GM08714 (cell line): ENCODE results near the gene ANKRD29.
"Not testable (repeated sequence)": the region's sequence is repeated elsewhere in the genome, so short reads cannot be mapped to it uniquely, and the experiment has no call there.

Experiments
- H3K4me3 ChIP-seq: fragments of 200-500 bp; sonication (Bioruptor generic); 2 replicates; pipeline ENCODE4 v1.5.1; 2014; ENCODE audit warnings: mild to moderate bottlenecking, low read length, inconsistent platforms
- ZNF274 ChIP-seq: IDR thresholded peaks from 2 replicates; pipeline ENCODE4 v1.6.1; 2012; ENCODE audit warnings: mild to moderate bottlenecking, low read depth, low read length

The ANKRD29 gene

DNA sequence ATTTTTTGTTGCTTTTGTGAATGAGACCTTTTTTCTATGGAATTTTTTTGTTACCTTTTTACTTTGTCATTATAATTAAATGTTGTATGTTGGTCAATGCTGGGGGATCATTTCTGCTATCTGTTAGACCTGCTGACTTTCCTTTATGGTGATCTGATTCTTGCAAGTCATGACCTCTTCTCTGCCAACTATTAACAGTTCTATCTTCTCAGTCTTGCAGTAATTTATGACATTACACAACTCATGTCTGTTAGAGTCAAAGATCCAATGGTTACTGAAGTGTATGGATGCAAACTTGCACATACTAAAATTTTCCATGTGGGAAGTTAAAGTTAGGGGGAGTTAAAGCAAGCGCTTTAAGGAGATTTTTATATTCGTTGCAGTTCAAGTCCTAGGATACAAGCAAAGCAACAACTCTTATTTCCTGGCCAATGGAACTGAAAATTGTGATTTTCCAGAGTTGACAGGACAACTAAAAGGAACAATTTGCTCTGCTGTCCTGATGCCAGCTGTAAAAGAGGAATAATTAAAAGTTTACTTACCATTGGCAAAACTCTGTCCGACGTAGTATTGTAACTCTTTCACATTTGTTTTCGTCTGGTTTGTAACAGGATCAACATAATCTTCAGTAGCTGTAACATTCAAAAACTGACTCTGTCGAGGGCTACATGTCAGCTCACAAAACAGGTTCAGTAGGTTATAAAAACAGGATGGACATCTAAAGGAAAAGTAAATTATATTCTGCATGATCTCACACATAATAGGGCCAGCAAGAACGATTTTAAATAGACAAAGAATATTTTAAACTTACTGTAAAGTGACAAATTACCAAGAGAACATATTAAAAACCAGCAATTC is 94.2 kb downstream of the ANKRD29 start:
- no peak overlapping the region for H3K4me3 ChIP-seq
- no peak for TF ChIP-seq ZNF274

DNA sequence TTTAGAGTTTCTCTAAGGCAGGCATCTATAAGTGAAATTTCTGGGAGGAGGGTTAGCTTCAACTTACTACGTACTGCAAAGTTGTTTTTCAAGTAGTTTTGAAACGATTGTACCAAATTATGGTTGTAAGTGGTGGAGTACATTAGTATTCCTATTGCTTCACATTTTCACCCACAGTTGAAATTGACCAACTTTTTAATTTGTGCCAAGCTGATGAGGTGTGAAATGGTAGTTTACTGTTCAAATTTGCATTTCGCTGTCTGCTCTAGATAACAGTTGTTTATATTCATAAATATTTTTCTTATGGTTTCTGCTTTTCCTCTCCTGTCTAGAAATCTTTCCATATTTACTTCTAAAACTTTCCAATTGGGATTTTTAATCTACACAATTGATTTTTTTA is 95.0 kb downstream of the ANKRD29 start:
- no peak overlapping the region for H3K4me3 ChIP-seq

DNA sequence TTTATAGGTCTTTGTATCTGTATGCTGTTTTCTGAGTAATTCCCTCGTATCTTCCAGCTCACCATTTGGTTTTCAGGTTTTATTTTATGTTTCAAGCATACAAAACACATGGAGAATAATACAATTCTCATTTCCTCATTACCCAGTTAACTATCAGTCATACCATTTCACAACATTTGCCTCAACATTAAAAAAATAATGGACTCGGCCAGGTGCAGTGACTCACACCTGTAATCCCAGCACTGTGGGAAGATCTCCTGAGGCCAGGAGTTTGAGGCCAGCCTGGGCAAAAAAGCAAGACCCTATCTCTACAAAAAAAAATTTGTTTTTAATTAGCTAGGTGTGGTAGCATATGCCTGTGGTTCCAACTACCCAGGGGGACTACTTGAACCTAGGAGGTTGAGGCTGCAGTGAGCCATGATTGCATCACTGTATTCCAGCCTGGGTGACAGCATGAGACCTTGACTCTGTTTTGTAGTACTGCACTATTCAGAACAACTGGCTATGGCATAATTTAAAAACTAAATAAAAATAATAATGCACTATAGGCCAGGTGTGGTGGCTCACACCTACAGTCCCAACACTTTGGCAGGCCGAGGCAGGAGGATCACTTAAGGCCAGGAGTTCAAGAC is 96.7 kb downstream of the ANKRD29 start:
- TF ChIP-seq ZNF274 = no peak
- no peak overlapping the region for H3K4me3 ChIP-seq

More for the DNA sequence above, 95.0 kb downstream of the ANKRD29 start:
- TF ChIP-seq ZNF274 = no peak

DNA sequence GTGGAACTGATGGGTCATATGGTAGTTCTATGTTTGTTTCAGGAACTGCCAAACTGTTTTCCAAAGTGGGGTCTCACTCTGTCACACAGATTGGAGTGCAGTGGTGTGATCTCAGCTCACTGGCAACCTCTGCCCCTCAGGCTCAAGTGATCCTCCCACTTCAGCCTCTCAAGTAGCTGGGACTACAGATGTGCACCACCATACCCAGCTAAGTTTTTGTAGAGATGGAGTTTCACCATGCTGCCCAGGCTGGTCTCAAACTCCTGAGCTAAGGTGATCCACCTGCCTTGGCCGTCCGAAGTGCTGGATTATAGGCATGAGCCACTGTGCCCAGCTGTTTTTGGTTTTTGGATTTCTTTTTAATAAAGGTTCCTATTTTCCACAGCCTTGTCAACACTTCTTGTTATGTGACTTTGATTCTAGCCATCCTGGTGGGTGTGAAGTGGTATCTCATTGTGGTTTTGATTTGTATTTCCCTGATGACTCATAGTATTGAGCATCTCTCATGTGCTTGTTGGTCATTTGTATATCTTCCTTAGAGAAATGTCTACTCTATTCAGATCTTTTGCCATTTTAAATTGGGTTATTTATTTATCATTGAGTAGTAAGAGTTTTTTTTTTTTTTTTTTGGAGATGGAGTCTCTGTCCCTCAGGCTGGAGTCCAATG is 99.2 kb downstream of the ANKRD29 start:
- no peak for TF ChIP-seq ZNF274

DNA sequence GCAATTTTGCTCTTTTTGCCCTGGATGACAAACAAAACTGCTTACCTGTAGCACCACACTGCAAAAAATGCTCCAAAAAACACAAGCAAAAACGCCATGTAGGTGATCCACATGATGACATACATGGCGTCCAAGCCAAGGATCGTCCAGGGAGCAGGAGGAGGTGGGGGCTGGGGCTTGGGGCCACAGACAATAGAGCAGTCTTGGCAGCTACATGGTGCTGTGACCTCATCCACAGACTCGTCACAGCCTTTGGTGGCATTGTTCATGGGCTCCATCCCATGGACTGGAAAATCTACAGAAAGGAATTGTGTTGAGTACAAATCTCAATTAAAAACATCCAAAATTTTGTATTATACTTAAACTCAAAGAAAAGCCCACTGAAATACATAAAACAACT is 102.5 kb downstream of the ANKRD29 start:
- no peak overlapping the region for H3K4me3 ChIP-seq
- no peak for TF ChIP-seq ZNF274

More for the DNA sequence above, 99.2 kb downstream of the ANKRD29 start:
- no peak overlapping the region for H3K4me3 ChIP-seq

DNA sequence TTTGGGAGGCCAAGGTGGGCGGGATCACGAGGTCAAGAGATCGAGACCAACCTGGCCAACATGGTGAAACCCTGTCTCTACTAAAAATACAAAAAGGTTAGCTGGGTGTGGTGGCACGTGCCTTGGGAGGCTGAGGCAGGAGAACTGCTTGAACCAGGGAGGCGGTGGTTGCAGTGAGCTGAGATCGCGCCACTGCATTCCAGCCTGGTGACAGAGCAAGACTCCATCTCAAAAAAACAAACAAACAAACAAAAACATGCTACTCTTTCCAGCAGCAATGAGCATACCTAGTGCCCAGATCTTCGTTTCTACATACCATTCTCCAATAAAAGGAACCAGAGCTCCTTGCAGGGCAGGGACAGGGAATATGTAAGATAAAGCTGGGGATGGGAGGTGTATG is 105.2 kb downstream of the ANKRD29 start:
- not testable (repeated sequence) for H3K4me3 ChIP-seq

DNA sequence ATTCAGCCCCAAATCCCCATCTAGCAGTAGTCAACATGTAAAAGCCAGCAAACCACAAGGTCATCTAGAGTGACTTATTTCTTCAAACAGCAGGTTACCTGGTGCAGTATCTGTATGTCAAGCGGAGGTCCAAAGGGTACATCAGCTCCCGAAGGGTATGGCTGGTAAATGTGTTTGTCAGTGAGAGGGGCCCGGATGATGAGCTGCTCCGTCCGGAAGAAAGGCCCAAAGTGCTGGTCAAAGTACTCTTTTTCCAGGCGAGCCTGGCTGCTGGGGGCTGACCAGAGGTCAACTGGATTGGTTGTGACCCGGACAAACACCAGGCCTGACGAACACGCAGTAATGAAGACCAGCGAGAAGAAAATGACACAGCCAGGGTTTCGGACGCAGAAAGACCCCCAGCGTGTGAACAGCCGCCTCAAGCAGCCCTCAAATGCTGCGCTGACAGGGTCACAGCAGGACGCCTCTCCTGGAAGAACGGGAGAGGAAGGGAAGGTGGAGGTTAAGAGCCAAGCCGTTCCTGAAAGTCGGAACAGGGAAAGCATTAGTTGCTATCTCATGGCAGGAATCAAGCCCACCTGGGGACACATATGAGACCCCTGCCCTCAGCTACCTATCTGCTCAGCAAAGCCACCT is 106.4 kb downstream of the ANKRD29 start:
- no peak for TF ChIP-seq ZNF274
- no peak overlapping the region for H3K4me3 ChIP-seq

DNA sequence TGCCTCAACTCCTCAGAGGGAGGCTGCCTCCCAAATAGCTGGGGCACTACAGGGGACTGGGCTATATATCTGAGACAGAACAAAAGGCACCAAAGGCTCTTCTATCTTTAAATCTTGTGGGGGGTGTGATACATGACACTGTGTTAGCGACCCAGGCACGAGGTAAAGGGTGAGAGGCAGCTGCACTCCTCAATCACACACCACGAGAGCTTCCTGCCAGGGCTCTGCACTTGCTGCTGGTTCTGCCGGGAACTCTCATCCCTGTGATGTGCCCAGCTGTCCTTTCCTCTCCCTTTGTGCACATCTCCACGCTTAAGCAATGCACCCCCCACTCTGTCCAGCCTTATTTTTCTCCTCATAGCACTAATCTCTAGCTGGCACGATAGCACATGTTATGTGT is 108.8 kb downstream of the ANKRD29 start:
- no peak for TF ChIP-seq ZNF274

DNA sequence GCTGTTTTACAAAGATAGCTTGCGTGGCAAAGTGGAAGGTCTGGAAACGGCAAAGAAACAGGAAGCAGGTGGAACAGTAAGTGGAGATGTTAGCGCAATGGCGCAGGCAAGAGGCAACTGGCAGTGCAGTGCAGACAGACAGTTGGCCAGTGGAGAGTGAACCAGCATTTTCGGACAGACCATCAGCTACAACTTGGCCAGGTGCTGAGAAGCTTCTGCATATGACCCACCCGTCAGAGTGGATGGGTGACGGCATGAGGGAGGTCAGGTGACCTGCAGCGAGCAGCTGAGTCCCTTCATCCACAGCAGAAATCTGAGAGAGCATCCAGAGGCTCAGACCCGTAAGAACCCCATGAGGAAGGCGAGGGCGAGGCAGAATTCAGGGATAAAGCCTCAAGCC is 110.2 kb downstream of the ANKRD29 start:
- H3K4me3 ChIP-seq = no peak overlapping the region
- TF ChIP-seq ZNF274 = no peak

More for the DNA sequence above, 108.8 kb downstream of the ANKRD29 start:
- H3K4me3 ChIP-seq = no peak overlapping the region

DNA sequence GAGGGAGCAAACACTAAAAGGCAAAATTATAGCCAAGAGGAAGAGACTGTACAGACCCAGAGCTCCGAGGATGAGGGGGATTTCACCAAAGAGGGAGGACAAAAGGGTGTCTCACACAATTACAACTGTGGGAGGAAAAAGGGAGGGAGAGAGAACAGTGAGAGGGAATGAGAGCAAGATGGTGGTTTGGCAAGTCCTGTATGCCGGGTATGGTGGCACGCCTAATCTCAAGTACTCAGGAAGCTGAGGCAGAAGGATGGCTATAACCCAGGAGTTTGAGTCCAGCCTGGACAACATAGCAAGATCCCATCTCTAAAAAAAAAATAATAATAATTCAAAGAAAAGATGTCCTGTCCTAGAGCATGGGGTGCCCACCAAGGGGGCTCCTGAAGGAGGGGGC is 110.7 kb downstream of the ANKRD29 start:
- no peak for TF ChIP-seq ZNF274
- no peak overlapping the region for H3K4me3 ChIP-seq

DNA sequence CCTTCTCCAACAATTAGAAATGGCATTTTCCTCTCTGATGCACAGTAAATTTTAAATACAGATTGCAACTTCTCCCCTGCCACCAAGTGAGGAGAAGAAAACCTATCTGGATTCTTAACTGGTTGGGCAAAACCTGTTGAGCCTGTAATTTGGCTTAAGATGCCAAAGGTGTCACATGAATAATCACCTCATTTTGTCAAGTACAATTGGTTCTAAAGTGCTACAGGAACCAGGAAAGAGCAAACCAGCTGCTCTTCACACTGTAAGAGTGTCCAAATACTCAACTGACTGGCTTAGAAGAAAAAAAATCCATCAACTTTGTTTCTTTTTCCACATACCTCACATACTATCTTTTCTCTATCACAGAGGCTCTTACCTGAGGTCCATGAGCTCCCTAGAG is 111.8 kb downstream of the ANKRD29 start:
- no peak overlapping the region for H3K4me3 ChIP-seq

More for the DNA sequence above, 111.8 kb downstream of the ANKRD29 start:
- TF ChIP-seq ZNF274 = no peak
